ENCODE results near the gene TLE2. TPM values are rescaled to one million over a fixed set of nuclear protein-coding genes. Genes with fewer than 3 reads are reported as not detected.

TLE2 gene
- total RNA-seq, 1 donor from 2014 or later: 0.53 TPM

- H3K27me3 ChIP-seq (ENCODE audit: control insufficient read depth, insufficient read depth, low read length): peaks cover 11% of the 10 kb centered on the region
- no peak for TF ChIP-seq CTCF (IDR thresholded peaks at IDR 0.05; ENCODE audit: insufficient read depth, low read length, severe bottlenecking)
- no peak for DNase-seq (ENCODE audit: low read depth)
- no peak overlapping the region for H3K4me3 ChIP-seq (ENCODE audit: low read depth, low read length)
- H3K36me3 ChIP-seq (ENCODE audit: control insufficient read depth, insufficient read depth, low read length): no peaks in the 10 kb centered on the region
- no peak for FAIRE-seq
Observed at GRCh38 chr19:3031607-3031867, 2.5 kb upstream of the TLE2 start.

GRCh38 chr19:3028305-3029064 lies 595 bp downstream of the TLE2 start:
- peak overlapping the region; percentile 16 for H3K4me3 ChIP-seq (ENCODE audit: low read depth, low read length)
- DNase-seq (ENCODE audit: low read depth) (no peak), FAIRE-seq (no peak)
- TF ChIP-seq CTCF (IDR thresholded peaks at IDR 0.05; ENCODE audit: insufficient read depth, low read length, severe bottlenecking): no peak
- H3K27me3 ChIP-seq (ENCODE audit: control insufficient read depth, insufficient read depth, low read length): peaks cover 11% of the 10 kb centered on the region
- H3K36me3 ChIP-seq (ENCODE audit: control insufficient read depth, insufficient read depth, low read length): no peaks in the 10 kb centered on the region

GRCh38 chr19:3027981-3028304 lies 1.1 kb downstream of the TLE2 start:
- Histone ChIP-seq H3K27me3 (ENCODE audit: control insufficient read depth, insufficient read depth, low read length) (peaks cover 11% of the 10 kb centered on the region), H3K36me3 (ENCODE audit: control insufficient read depth, insufficient read depth, low read length) (no peaks in the 10 kb centered on the region), H3K4me3 (ENCODE audit: low read depth, low read length) (no peak overlapping the region)
- no peak for FAIRE-seq
- DNase-seq (ENCODE audit: low read depth): no peak
- TF ChIP-seq CTCF (IDR thresholded peaks at IDR 0.05; ENCODE audit: insufficient read depth, low read length, severe bottlenecking): no peak

- H3K36me3 ChIP-seq (ENCODE audit: control insufficient read depth, insufficient read depth, low read length): no peaks in the 10 kb centered on the region
- peak; percentile 55 for FAIRE-seq
- TF ChIP-seq CTCF (IDR thresholded peaks at IDR 0.05; ENCODE audit: insufficient read depth, low read length, severe bottlenecking): no peak
- H3K4me3 ChIP-seq (ENCODE audit: low read depth, low read length): no peak overlapping the region
- no peak for DNase-seq (ENCODE audit: low read depth)
- H3K27me3 ChIP-seq (ENCODE audit: control insufficient read depth, insufficient read depth, low read length): peaks cover 11% of the 10 kb centered on the region
Observed at GRCh38 chr19:3027292-3027691, 1.8 kb downstream of the TLE2 start.

GRCh38 chr19:3026768-3027167 lies 2.3 kb downstream of the TLE2 start:
- FAIRE-seq (no peak), DNase-seq (ENCODE audit: low read depth) (no peak)
- H3K36me3 ChIP-seq (ENCODE audit: control insufficient read depth, insufficient read depth, low read length): no peaks in the 10 kb centered on the region
- H3K27me3 ChIP-seq (ENCODE audit: control insufficient read depth, insufficient read depth, low read length): peaks cover 11% of the 10 kb centered on the region
- H3K4me3 ChIP-seq (ENCODE audit: low read depth, low read length): no peak overlapping the region
- TF ChIP-seq CTCF (IDR thresholded peaks at IDR 0.05; ENCODE audit: insufficient read depth, low read length, severe bottlenecking): no peak

GRCh38 chr19:3025549-3025886 lies 3.6 kb downstream of the TLE2 start:
- FAIRE-seq (no peak), DNase-seq (ENCODE audit: low read depth) (no peak)
- H3K27me3 ChIP-seq (ENCODE audit: control insufficient read depth, insufficient read depth, low read length): peaks cover 11% of the 10 kb centered on the region
- TF ChIP-seq CTCF (IDR thresholded peaks at IDR 0.05; ENCODE audit: insufficient read depth, low read length, severe bottlenecking): no peak
- H3K4me3 ChIP-seq (ENCODE audit: low read depth, low read length): no peak overlapping the region
- H3K36me3 ChIP-seq (ENCODE audit: control insufficient read depth, insufficient read depth, low read length): no peaks in the 10 kb centered on the region

Data from bronchial epithelial cell (primary cell).